Mesendoderm (in vitro differentiated cells): ENCODE results near the gene ATP6V0D1.

Source experiments
- DNase-seq: peaks from one replicate; pipeline ENCODE4 v3.0.0; 2013
- H2AK5ac ChIP-seq: 2 replicates; pipeline ENCODE4 v1.6.1; 2013; ENCODE audit warnings: low read length, inconsistent platforms
- H2BK120ac ChIP-seq: 2 replicates; pipeline ENCODE4 v1.6.1; 2013; ENCODE audit warnings: low read depth, mild to moderate bottlenecking, low read length, moderate library complexity, mixed read lengths
- H2BK15ac ChIP-seq: replicated peaks from 2 replicates; pipeline ENCODE4 v1.6.1; 2013; ENCODE audit warnings: low read depth, mild to moderate bottlenecking, moderate library complexity
- H2BK5ac ChIP-seq: 2 replicates; pipeline ENCODE4 v1.6.1; 2013; ENCODE audit warnings: low read length, inconsistent platforms
- H3K18ac ChIP-seq: 2 replicates; pipeline ENCODE4 v1.6.1; 2013; ENCODE audit warnings: mild to moderate bottlenecking, low read length, mixed read lengths
- H3K23ac ChIP-seq: one replicate; pipeline ENCODE4 v1.6.1; 2013; ENCODE audit warnings: low read length
- H3K27ac ChIP-seq: 2 replicates; pipeline ENCODE4 v1.5.1; 2013; ENCODE audit warnings: low read depth, mild to moderate bottlenecking, inconsistent platforms, low read length, moderate library complexity
- H3K27me3 ChIP-seq: 2 replicates; pipeline ENCODE4 v1.6.1; 2013; ENCODE audit warnings: low read length, control low read depth, mild to moderate bottlenecking, inconsistent platforms; ENCODE audit not compliant: insufficient read depth, poor library complexity
- H3K36me3 ChIP-seq: 2 replicates; pipeline ENCODE4 v1.6.1; 2013; ENCODE audit warnings: low read length, inconsistent platforms; ENCODE audit not compliant: control insufficient read depth, insufficient read depth
- H3K4ac ChIP-seq: one replicate; pipeline ENCODE4 v1.6.1; 2013; ENCODE audit warnings: low read depth, mild to moderate bottlenecking, low read length, moderate library complexity
- H3K4me1 ChIP-seq: 2 replicates; pipeline ENCODE4 v1.6.1; 2013; ENCODE audit warnings: low read depth, low read length, inconsistent platforms; ENCODE audit not compliant: control insufficient read depth
- H3K4me2 ChIP-seq: 2 replicates; pipeline ENCODE4 v1.6.1; 2013; ENCODE audit warnings: low read length
- H3K4me3 ChIP-seq: 2 replicates; pipeline ENCODE4 v1.5.1; 2013; ENCODE audit warnings: mild to moderate bottlenecking, low read length
- H3K56ac ChIP-seq: one replicate; pipeline ENCODE4 v1.6.1; 2013; ENCODE audit warnings: low read length
- H3K79me1 ChIP-seq: 2 replicates; pipeline ENCODE4 v1.6.1; 2013; ENCODE audit warnings: low read length, inconsistent platforms
- H3K79me2 ChIP-seq: 2 replicates; pipeline ENCODE4 v1.6.1; 2013; ENCODE audit warnings: mild to moderate bottlenecking, low read length; ENCODE audit not compliant: control insufficient read depth, insufficient read depth
- H3K9ac ChIP-seq: 2 replicates; pipeline ENCODE4 v1.6.1; 2013; ENCODE audit warnings: low read length, inconsistent platforms
- H4K5ac ChIP-seq: one replicate; pipeline ENCODE4 v1.6.1; 2013; ENCODE audit warnings: low read length
- H4K8ac ChIP-seq: one replicate; pipeline ENCODE4 v1.6.1; 2013; ENCODE audit warnings: low read depth, mild to moderate bottlenecking, control low read depth, low read length, moderate library complexity
- WGBS: extraction: QIAGEN DNeasy Blood & Tissue Kit; methylation state at CpG from one replicate; pipeline ENCODE4 v1.1.7; 2013; ENCODE audit warnings: low lambda C conversion rate, missing lambda C conversion rate; ENCODE audit not compliant: insufficient coverage; ENCODE audit errors: extremely low coverage; 5-methylcytosine and 5-hydroxymethylcytosine counted together

The ATP6V0D1 gene

DNA sequence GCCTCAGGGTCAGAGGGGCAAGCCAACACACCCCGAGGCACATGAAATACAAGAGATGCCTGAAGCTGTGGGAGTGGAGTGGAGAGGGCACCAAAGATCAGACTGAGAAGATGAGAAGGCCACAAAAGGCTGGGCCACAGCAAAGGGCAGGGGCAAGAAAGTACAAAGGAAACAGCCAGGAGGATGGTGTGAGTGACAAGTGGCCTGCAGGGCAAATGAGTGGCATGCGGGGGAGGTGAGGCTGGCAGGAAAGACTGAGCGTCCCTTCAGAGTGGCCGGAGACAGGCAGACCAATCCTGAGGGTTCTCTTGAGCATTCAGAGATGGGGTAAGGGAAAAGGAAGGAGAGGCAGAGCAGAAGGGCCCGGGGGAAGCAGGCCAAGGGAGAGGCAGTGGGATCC, 26.9 kb downstream of the ATP6V0D1 start:
- WGBS, result no CpG with 5 or more reads among the region's 5 CpGs
- Histone ChIP-seq H3K79me2 (no peaks in the 10 kb centered on the region), H3K27ac (no peak overlapping the region)

GRCh38 chr16:67451704-67452435, 29.1 kb downstream of the ATP6V0D1 start:
- no peak overlapping the region for H3K4ac ChIP-seq
- no peak overlapping the region for H2BK15ac ChIP-seq
- no peaks in the 10 kb centered on the region for H3K4me1 ChIP-seq
- no peak overlapping the region for H3K27ac ChIP-seq
- H3K9ac ChIP-seq, result no peak overlapping the region
- no peak overlapping the region for H4K8ac ChIP-seq
- H3K23ac ChIP-seq, result no peak overlapping the region
- H3K36me3 ChIP-seq, result no peaks in the 10 kb centered on the region
- no peak overlapping the region for H4K5ac ChIP-seq
- WGBS, result no CpG with 5 or more reads among the region's 2 CpGs
- no peak overlapping the region for H3K4me2 ChIP-seq
- no peak overlapping the region for H3K18ac ChIP-seq
- no peak overlapping the region for H2BK120ac ChIP-seq
- DNase-seq, result no peak
- no peaks in the 10 kb centered on the region for H3K27me3 ChIP-seq
- no peak overlapping the region for H2AK5ac ChIP-seq
- H3K79me1 ChIP-seq, result no peaks in the 10 kb centered on the region
- H3K79me2 ChIP-seq, result no peaks in the 10 kb centered on the region
- no peak overlapping the region for H2BK5ac ChIP-seq
- H3K4me3 ChIP-seq, result no peak overlapping the region
- H3K56ac ChIP-seq, result no peak overlapping the region

More for the DNA sequence above, 26.9 kb downstream of the ATP6V0D1 start:
- DNase-seq, result no peak
- Histone ChIP-seq H3K79me1 (no peaks in the 10 kb centered on the region), H2AK5ac (no peak overlapping the region), H3K4me1 (no peaks in the 10 kb centered on the region), H2BK5ac (no peak overlapping the region), H3K4me2 (no peak overlapping the region), H3K23ac (no peak overlapping the region), H3K18ac (no peak overlapping the region), H3K27me3 (no peaks in the 10 kb centered on the region), H3K9ac (no peak overlapping the region), H2BK15ac (no peak overlapping the region), H3K4me3 (no peak overlapping the region), H3K36me3 (no peaks in the 10 kb centered on the region), H3K56ac (no peak overlapping the region), H4K8ac (no peak overlapping the region), H3K4ac (no peak overlapping the region), H2BK120ac (no peak overlapping the region), H4K5ac (no peak overlapping the region)

GRCh38 chr16:67451061-67451703, 29.8 kb downstream of the ATP6V0D1 start:
- no peak overlapping the region for H2BK5ac ChIP-seq
- H3K4me2 ChIP-seq, result no peak overlapping the region
- no peak overlapping the region for H2AK5ac ChIP-seq
- no peak overlapping the region for H2BK15ac ChIP-seq
- no peak for DNase-seq
- H3K79me1 ChIP-seq, result no peaks in the 10 kb centered on the region
- no peak overlapping the region for H4K8ac ChIP-seq
- no peak overlapping the region for H3K4ac ChIP-seq
- no peak overlapping the region for H3K4me3 ChIP-seq
- H3K36me3 ChIP-seq, result no peaks in the 10 kb centered on the region
- no peak overlapping the region for H2BK120ac ChIP-seq
- H3K18ac ChIP-seq, result no peak overlapping the region
- H3K56ac ChIP-seq, result no peak overlapping the region
- H4K5ac ChIP-seq, result no peak overlapping the region
- no peaks in the 10 kb centered on the region for H3K79me2 ChIP-seq
- no CpG with 5 or more reads among the region's 12 CpGs for WGBS
- no peak overlapping the region for H3K27ac ChIP-seq
- H3K9ac ChIP-seq, result no peak overlapping the region
- H3K27me3 ChIP-seq, result no peaks in the 10 kb centered on the region
- H3K4me1 ChIP-seq, result no peaks in the 10 kb centered on the region
- no peak overlapping the region for H3K23ac ChIP-seq

DNA sequence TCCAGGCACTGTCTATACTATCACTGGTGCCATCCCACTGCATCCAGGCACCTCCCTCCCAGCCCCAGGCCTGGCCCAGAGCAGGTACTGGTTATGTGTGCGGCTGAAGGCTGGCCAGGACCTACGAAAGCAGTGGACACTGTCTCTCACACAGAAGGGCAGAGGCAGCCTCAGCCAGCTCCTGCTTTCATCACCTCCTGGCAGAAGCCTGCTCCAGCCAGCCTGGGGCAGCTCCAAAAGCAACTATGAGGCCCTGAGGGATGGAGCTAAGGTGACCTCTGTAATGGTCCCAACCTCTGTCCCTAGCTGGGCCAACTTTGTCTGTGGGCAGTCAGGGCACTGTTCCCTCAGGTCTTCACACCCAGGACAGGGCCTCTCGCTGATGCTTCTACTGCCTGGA, 31.2 kb downstream of the ATP6V0D1 start:
- H3K56ac ChIP-seq, result no peak overlapping the region
- no peaks in the 10 kb centered on the region for H3K79me1 ChIP-seq
- no peaks in the 10 kb centered on the region for H3K27me3 ChIP-seq
- no peak overlapping the region for H3K9ac ChIP-seq
- no peak overlapping the region for H3K18ac ChIP-seq
- no peak overlapping the region for H2BK120ac ChIP-seq
- H2BK15ac ChIP-seq, result no peak overlapping the region
- no peak overlapping the region for H3K4me3 ChIP-seq
- H4K8ac ChIP-seq, result no peak overlapping the region
- no peaks in the 10 kb centered on the region for H3K79me2 ChIP-seq
- no peak overlapping the region for H3K23ac ChIP-seq
- no peak overlapping the region for H4K5ac ChIP-seq
- H3K36me3 ChIP-seq, result no peaks in the 10 kb centered on the region
- DNase-seq, result no peak
- H2BK5ac ChIP-seq, result no peak overlapping the region
- no peak overlapping the region for H2AK5ac ChIP-seq
- WGBS, result no CpG with 5 or more reads among the region's 3 CpGs
- H3K4ac ChIP-seq, result no peak overlapping the region
- no peak overlapping the region for H3K4me2 ChIP-seq
- H3K4me1 ChIP-seq, result no peaks in the 10 kb centered on the region
- no peak overlapping the region for H3K27ac ChIP-seq

- H4K5ac ChIP-seq, result no peak overlapping the region
- H2BK15ac ChIP-seq, result no peak overlapping the region
- H3K18ac ChIP-seq, result no peak overlapping the region
- no peaks in the 10 kb centered on the region for H3K36me3 ChIP-seq
- H3K79me1 ChIP-seq, result no peaks in the 10 kb centered on the region
- no peak overlapping the region for H2BK5ac ChIP-seq
- no peak overlapping the region for H4K8ac ChIP-seq
- H3K4me3 ChIP-seq, result no peak overlapping the region
- H2BK120ac ChIP-seq, result no peak overlapping the region
- H2AK5ac ChIP-seq, result no peak overlapping the region
- no peaks in the 10 kb centered on the region for H3K4me1 ChIP-seq
- DNase-seq, result no peak
- H3K79me2 ChIP-seq, result no peaks in the 10 kb centered on the region
- no peak overlapping the region for H3K56ac ChIP-seq
- H3K23ac ChIP-seq, result no peak overlapping the region
- no peak overlapping the region for H3K4ac ChIP-seq
- H3K9ac ChIP-seq, result no peak overlapping the region
- H3K4me2 ChIP-seq, result no peak overlapping the region
- H3K27ac ChIP-seq, result no peak overlapping the region
- no peaks in the 10 kb centered on the region for H3K27me3 ChIP-seq
- no CpG with 5 or more reads among the region's 2 CpGs for WGBS
Measured at GRCh38 chr16:67449336-67449735, 31.6 kb downstream of the ATP6V0D1 start.
